Thymus (tissue), 11 donors: ENCODE data around the gene RANBP17. TPM values are rescaled to one million over a fixed set of nuclear protein-coding genes. Genes with fewer than 3 reads are reported as not detected.

Experiments used
- DNase-seq, 9 donors: peaks; one replicate each; pipeline ENCODE4 v3.0.0-alpha.2; 2013; ENCODE audit warnings: low spot score in 9 of 9, low read depth in 6 of 9, missing footprints in 1 of 9
- H3K27ac ChIP-seq, 2 donors: one replicate each; pipeline ENCODE4 v1.5.1; 2013; ENCODE audit warnings: control low read depth in 1 of 2, low read depth in 1 of 2, low read length in 1 of 2, mild to moderate bottlenecking in 1 of 2, moderate library complexity in 1 of 2
- H3K27me3 ChIP-seq, 2 donors: one replicate each; pipeline ENCODE4 v1.5.1; 2013; ENCODE audit warnings: low read length in 1 of 2; ENCODE audit not compliant: control insufficient read depth in 2 of 2, insufficient read depth in 1 of 2
- H3K36me3 ChIP-seq, 2 donors: one replicate each; pipeline ENCODE4 v1.5.1; 2013; ENCODE audit warnings: low read length in 1 of 2, mild to moderate bottlenecking in 1 of 2, moderate library complexity in 1 of 2; ENCODE audit not compliant: control insufficient read depth in 2 of 2, insufficient read depth in 2 of 2
- H3K4me1 ChIP-seq, 2 donors: one replicate each; pipeline ENCODE4 v1.5.1; 2013; ENCODE audit warnings: low read length in 2 of 2; ENCODE audit not compliant: control insufficient read depth in 2 of 2, insufficient read depth in 2 of 2
- H3K4me3 ChIP-seq, 2 donors: one replicate each; pipeline ENCODE4 v1.5.1; 2013; ENCODE audit warnings: low read length in 2 of 2, control low read depth in 1 of 2, mild to moderate bottlenecking in 1 of 2
- H3K9me3 ChIP-seq, 2 donors: one replicate each; pipeline ENCODE4 v1.5.1; 2013; ENCODE audit warnings: low read length in 1 of 2, mild to moderate bottlenecking in 1 of 2; ENCODE audit not compliant: control insufficient read depth in 2 of 2, insufficient read depth in 1 of 2
- WGBS: extraction: QIAGEN DNeasy Blood & Tissue Kit; methylation state at CpG from one replicate; pipeline ENCODE4 v1.1.7; 2013; 5-methylcytosine and 5-hydroxymethylcytosine counted together
- polyA plus RNA-seq: library from polyadenylated mRNA; stranded (reverse); fragments of 200-250 nt; gene quantifications from one replicate; pipeline ENCODE4 v1.2.3, GENCODE V29; 2013
- total RNA-seq: library from RNA; stranded (reverse); fragments of 120-200 nt; gene quantifications from one replicate; pipeline ENCODE4 v1.2.4, GENCODE V29; 2013
- donor health status: healthy.

The RANBP17 gene
- total and polyA plus RNA-seq, 2 donors, result 2.1 to 6.8 TPM

- peaks cover 90 to 100% of the 10 kb centered on the region in 2 donors for H3K27me3 ChIP-seq
- DNase-seq, result no peak
- no peaks in the 10 kb centered on the region for H3K36me3 ChIP-seq
- no peak overlapping the region for H3K4me3 ChIP-seq
- H3K9me3 ChIP-seq, result peaks cover 0 to 8% of the 10 kb centered on the region in 2 donors
- peaks cover 0 to 13% of the 10 kb centered on the region in 2 donors for H3K4me1 ChIP-seq
- WGBS, result 5% methylated on average over 41 of the region's 41 CpGs
- no peak overlapping the region for H3K27ac ChIP-seq
These were observed 448.5 kb downstream of the RANBP17 start for GRCh38 chr5:171310212-171310818.

GRCh38 chr5:171310819-171311321 is 449.1 kb downstream of the RANBP17 start:
- WGBS, result 4% methylated on average over 41 of the region's 41 CpGs
- no peak for DNase-seq
- H3K4me3 ChIP-seq, result no peak overlapping the region
- peaks cover 0 to 13% of the 10 kb centered on the region in 2 donors for H3K4me1 ChIP-seq
- H3K36me3 ChIP-seq, result no peaks in the 10 kb centered on the region
- H3K9me3 ChIP-seq, result peaks cover 0 to 8% of the 10 kb centered on the region in 2 donors
- no peak overlapping the region for H3K27ac ChIP-seq
- peaks cover 93 to 100% of the 10 kb centered on the region in 2 donors for H3K27me3 ChIP-seq

GRCh38 chr5:171311322-171312077 is 449.7 kb downstream of the RANBP17 start:
- H3K36me3 ChIP-seq, result no peaks in the 10 kb centered on the region
- no peak overlapping the region for H3K4me3 ChIP-seq
- H3K4me1 ChIP-seq, result peaks cover 0 to 12% of the 10 kb centered on the region in 2 donors
- peaks cover 94 to 100% of the 10 kb centered on the region in 2 donors for H3K27me3 ChIP-seq
- peaks cover 0 to 8% of the 10 kb centered on the region in 2 donors for H3K9me3 ChIP-seq
- WGBS, result 2% methylated on average over 74 of the region's 74 CpGs
- no peak overlapping the region for H3K27ac ChIP-seq
- no peak for DNase-seq

GRCh38 chr5:171312129-171312974 is 450.5 kb downstream of the RANBP17 start:
- H3K4me1 ChIP-seq, result peaks cover 0 to 7% of the 10 kb centered on the region in 2 donors
- WGBS, result 5% methylated on average over 74 of the region's 74 CpGs
- peaks cover 97 to 100% of the 10 kb centered on the region in 2 donors for H3K27me3 ChIP-seq
- H3K27ac ChIP-seq, result no peak overlapping the region
- peaks cover 0 to 8% of the 10 kb centered on the region in 2 donors for H3K9me3 ChIP-seq
- no peak for DNase-seq
- H3K36me3 ChIP-seq, result no peaks in the 10 kb centered on the region
- H3K4me3 ChIP-seq, result no peak overlapping the region

- H3K36me3 ChIP-seq, result no peaks in the 10 kb centered on the region
- H3K4me3 ChIP-seq, result no peak overlapping the region
- H3K4me1 ChIP-seq, result peaks cover 0 to 5% of the 10 kb centered on the region in 2 donors
- DNase-seq, result no peak
- 10% methylated on average over 37 of the region's 37 CpGs for WGBS
- H3K9me3 ChIP-seq, result peaks cover 0 to 6% of the 10 kb centered on the region in 2 donors
- H3K27me3 ChIP-seq, result peaks cover 96 to 100% of the 10 kb centered on the region in 2 donors
- no peak overlapping the region for H3K27ac ChIP-seq
These were observed 451.8 kb downstream of the RANBP17 start for GRCh38 chr5:171313481-171314206.

- Histone ChIP-seq H3K36me3 (no peaks in the 10 kb centered on the region), H3K27ac (no peak overlapping the region), H3K27me3 (peaks cover 88 to 100% of the 10 kb centered on the region in 2 donors), H3K4me1 (peaks cover 0 to 5% of the 10 kb centered on the region in 2 donors), H3K9me3 (peaks cover 0 to 3% of the 10 kb centered on the region in 2 donors), H3K4me3 (no peak overlapping the region)
- WGBS, result 7% methylated on average over 53 of the region's 53 CpGs
- no peak for DNase-seq
These were observed 453.0 kb downstream of the RANBP17 start for GRCh38 chr5:171314728-171315385.

- Histone ChIP-seq H3K4me1 (peaks cover 0 to 5% of the 10 kb centered on the region in 2 donors), H3K27me3 (peaks cover 83 to 100% of the 10 kb centered on the region in 2 donors), H3K36me3 (no peaks in the 10 kb centered on the region), H3K27ac (no peak overlapping the region), H3K9me3 (peaks cover 0 to 3% of the 10 kb centered on the region in 2 donors), H3K4me3 (no peak overlapping the region)
- 10% methylated on average over 36 of the region's 36 CpGs for WGBS
- no peak for DNase-seq
These were observed 453.6 kb downstream of the RANBP17 start for GRCh38 chr5:171315386-171315891.

GRCh38 chr5:171315925-171316257 is 454.1 kb downstream of the RANBP17 start:
- DNase-seq, result no peak
- H3K36me3 ChIP-seq, result no peaks in the 10 kb centered on the region
- H3K4me3 ChIP-seq, result no peak overlapping the region
- H3K4me1 ChIP-seq, result peaks cover 0 to 5% of the 10 kb centered on the region in 2 donors
- 16% methylated on average over 20 of the region's 20 CpGs for WGBS
- peaks cover 78 to 100% of the 10 kb centered on the region in 2 donors for H3K27me3 ChIP-seq
- peaks cover 0 to 3% of the 10 kb centered on the region in 2 donors for H3K9me3 ChIP-seq
- H3K27ac ChIP-seq, result no peak overlapping the region
